Panc1 (cell line): Measurements from ENCODE around the gene ESAM.

Source experiments
- CTCF ChIP-seq: fragments of 450-650 bp; IDR thresholded peaks from 2 replicates; pipeline ENCODE4 v1.5.1; 2017; ENCODE audit warnings: mild to moderate bottlenecking
- POLR2AphosphoS5 ChIP-seq: IDR thresholded peaks from 2 replicates; pipeline ENCODE4 v1.6.1; 2012; ENCODE audit warnings: mild to moderate bottlenecking, low read depth, low read length, moderate library complexity

GRCh38 chr11:124747406-124748099, 14.5 kb downstream of the ESAM start:
- TF ChIP-seq CTCF (no peak), POLR2AphosphoS5 (no peak)
